Astrocyte (in vitro differentiated cells and primary cell): ENCODE measurements around the gene MAVS. TPM values are rescaled to one million over a fixed set of nuclear protein-coding genes. Genes with fewer than 3 reads are reported as not detected.
A peak's percentile ranks its signal among the peaks of the same experiment; 100 is the strongest.

ENCODE experiments used
- DNase-seq: peaks from one replicate; pipeline ENCODE4 v3.0.0-alpha.2; 2010; ENCODE audit warnings: low read depth
- FAIRE-seq: peaks from 2 replicates; lab custom pipeline; 2011; peaks lifted over from hg19 to GRCh38; lab: Jason Lieb, UNC
- H2AFZ ChIP-seq: 2 replicates; pipeline ENCODE4 v1.6.0; 2012; ENCODE audit warnings: low read depth, low read length, inconsistent platforms
- H3K27ac ChIP-seq: 2 replicates; pipeline ENCODE4 v1.5.1; 2011; ENCODE audit warnings: low read depth, low read length, inconsistent platforms
- H3K27me3 ChIP-seq: 2 replicates; pipeline ENCODE4 v1.6.0; 2011; ENCODE audit warnings: low read length, inconsistent platforms; ENCODE audit not compliant: insufficient read depth
- H3K36me3 ChIP-seq: 2 replicates; pipeline ENCODE4 v1.5.1; 2011; ENCODE audit warnings: low read length, inconsistent platforms; ENCODE audit not compliant: insufficient read depth
- H3K4me1 ChIP-seq: 2 replicates; pipeline ENCODE4 v1.5.1; 2011; ENCODE audit warnings: low read length, inconsistent platforms; ENCODE audit not compliant: insufficient read depth
- H3K4me2 ChIP-seq: 2 replicates; pipeline ENCODE4 v1.6.0; 2012; ENCODE audit warnings: low read length, inconsistent platforms
- H3K4me3 ChIP-seq: 2 replicates; pipeline ENCODE4 v1.5.1; 2011; ENCODE audit warnings: low read depth, mild to moderate bottlenecking, low read length, inconsistent platforms; ENCODE audit not compliant: insufficient read depth
- H3K79me2 ChIP-seq: 2 replicates; pipeline ENCODE4 v1.6.0; 2012; ENCODE audit warnings: mild to moderate bottlenecking, low read length, inconsistent platforms; ENCODE audit not compliant: insufficient read depth
- H3K9ac ChIP-seq: 2 replicates; pipeline ENCODE4 v1.6.0; 2012; ENCODE audit warnings: mild to moderate bottlenecking, low read length, inconsistent platforms
- H3K9me3 ChIP-seq: 2 replicates; pipeline ENCODE4 v1.5.1; 2012; ENCODE audit warnings: low read depth, mild to moderate bottlenecking, low read length, inconsistent platforms; ENCODE audit not compliant: insufficient read depth
- H4K20me1 ChIP-seq: 2 replicates; pipeline ENCODE4 v1.6.0; 2012; ENCODE audit warnings: low read length, inconsistent platforms; ENCODE audit not compliant: insufficient read depth
- H3K27ac Mint-ChIP-seq: one replicate; pipeline ENCODE4 v1.8.0; 2021; ENCODE audit warnings: mild to moderate bottlenecking, mixed read lengths; ENCODE audit not compliant: unreplicated experiment
- H3K27me3 Mint-ChIP-seq: one replicate; pipeline ENCODE4 v1.8.0; 2021; ENCODE audit warnings: low read depth, mixed read lengths; ENCODE audit not compliant: unreplicated experiment
- H3K36me3 Mint-ChIP-seq: one replicate; pipeline ENCODE4 v1.8.0; 2021; ENCODE audit warnings: low read depth, mixed read lengths; ENCODE audit not compliant: unreplicated experiment
- H3K4me1 Mint-ChIP-seq: one replicate; pipeline ENCODE4 v1.8.0; 2021; ENCODE audit warnings: low read depth, mixed read lengths; ENCODE audit not compliant: unreplicated experiment
- H3K4me3 Mint-ChIP-seq: one replicate; pipeline ENCODE4 v1.8.0; 2021; ENCODE audit warnings: mild to moderate bottlenecking, moderate library complexity, mixed read lengths; ENCODE audit not compliant: unreplicated experiment
- H3K9me3 Mint-ChIP-seq: one replicate; pipeline ENCODE4 v1.8.0; 2021; ENCODE audit warnings: mild to moderate bottlenecking, mixed read lengths; ENCODE audit not compliant: unreplicated experiment
- EZH2 ChIP-seq: IDR thresholded peaks from 2 replicates; pipeline ENCODE4 v1.6.1; 2012; ENCODE audit warnings: mild to moderate bottlenecking, low read length, inconsistent platforms; ENCODE audit not compliant: insufficient read depth
- total RNA-seq: library from RNA; stranded (reverse); gene quantifications from 2 replicates; pipeline ENCODE4 v1.2.1, GENCODE V29; 2021
- TF ChIP-seq, protein P1 (sequence below): IDR thresholded peaks from 2 replicates; pipeline ENCODE4 v1.5.1; 2011; ENCODE audit warnings: low read depth, mild to moderate bottlenecking, inconsistent platforms, low read length, moderate library complexity; ENCODE audit not compliant: insufficient read depth

Gene MAVS
- total RNA-seq, 1 donor from 2014 or later = 42.1 TPM

DNA sequence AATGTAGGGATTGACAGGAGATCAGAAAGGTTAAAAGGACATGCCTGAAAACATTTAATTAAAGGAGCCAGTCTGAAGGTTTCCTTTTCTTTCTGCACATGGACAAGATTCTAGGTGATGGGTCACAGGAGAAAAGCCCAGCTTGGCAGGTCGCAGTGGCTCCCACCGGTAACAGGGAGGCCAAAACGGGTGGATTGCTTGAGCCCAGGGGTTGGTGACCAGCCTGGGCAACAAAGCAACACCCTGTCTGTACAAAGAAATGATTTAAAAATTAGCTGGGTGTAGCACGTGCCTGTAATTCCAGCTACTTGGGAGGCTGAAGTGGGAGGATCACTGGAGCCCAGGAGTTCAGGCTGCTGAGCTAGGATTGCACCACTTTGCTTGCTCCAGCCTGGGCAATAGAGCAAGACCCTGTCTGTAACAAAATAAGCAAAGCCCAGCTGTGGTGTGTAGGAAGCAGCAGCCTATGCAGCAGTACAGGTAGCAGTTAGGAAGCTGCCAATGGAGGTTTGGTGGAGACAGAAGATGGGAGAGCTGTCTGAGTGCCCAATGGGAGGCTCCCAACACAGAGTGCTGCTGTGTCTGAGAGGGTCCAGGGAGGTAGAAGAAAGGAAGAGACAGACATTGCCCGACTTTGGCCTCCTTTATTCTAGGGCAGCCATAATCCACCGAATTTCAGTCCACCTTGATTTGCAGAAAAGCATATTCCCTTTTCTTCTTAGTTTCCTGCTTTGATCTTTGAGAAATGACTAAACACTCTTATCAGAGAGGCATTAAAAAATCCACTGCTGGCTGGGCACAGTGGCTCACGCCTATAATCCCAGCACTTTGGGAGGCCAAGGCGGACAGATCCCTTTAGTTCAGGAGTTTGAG, 33.4 kb upstream of the MAVS start:
- Histone ChIP-seq H3K9ac (no peak overlapping the region), H3K79me2 (no peaks in the 10 kb centered on the region), H3K4me1 (peaks cover 24% of the 10 kb centered on the region), H4K20me1 (no peaks in the 10 kb centered on the region), H3K36me3 (no peaks in the 10 kb centered on the region), H3K27me3 (no peaks in the 10 kb centered on the region), H3K4me3 (no peak overlapping the region), H3K27ac (no peak overlapping the region), H2AFZ (no peak overlapping the region), H3K9me3 (no peaks in the 10 kb centered on the region), H3K4me2 (no peak overlapping the region)
- Mint-ChIP-seq H3K27ac (peak overlapping the region; percentile 19), H3K4me1 (peaks cover 7% of the 10 kb centered on the region), H3K36me3 (peaks cover 1% of the 10 kb centered on the region), H3K27me3 (peaks cover 9% of the 10 kb centered on the region), H3K4me3 (no peak overlapping the region), H3K9me3 (no peaks in the 10 kb centered on the region)
- TF ChIP-seq, protein P1, sequence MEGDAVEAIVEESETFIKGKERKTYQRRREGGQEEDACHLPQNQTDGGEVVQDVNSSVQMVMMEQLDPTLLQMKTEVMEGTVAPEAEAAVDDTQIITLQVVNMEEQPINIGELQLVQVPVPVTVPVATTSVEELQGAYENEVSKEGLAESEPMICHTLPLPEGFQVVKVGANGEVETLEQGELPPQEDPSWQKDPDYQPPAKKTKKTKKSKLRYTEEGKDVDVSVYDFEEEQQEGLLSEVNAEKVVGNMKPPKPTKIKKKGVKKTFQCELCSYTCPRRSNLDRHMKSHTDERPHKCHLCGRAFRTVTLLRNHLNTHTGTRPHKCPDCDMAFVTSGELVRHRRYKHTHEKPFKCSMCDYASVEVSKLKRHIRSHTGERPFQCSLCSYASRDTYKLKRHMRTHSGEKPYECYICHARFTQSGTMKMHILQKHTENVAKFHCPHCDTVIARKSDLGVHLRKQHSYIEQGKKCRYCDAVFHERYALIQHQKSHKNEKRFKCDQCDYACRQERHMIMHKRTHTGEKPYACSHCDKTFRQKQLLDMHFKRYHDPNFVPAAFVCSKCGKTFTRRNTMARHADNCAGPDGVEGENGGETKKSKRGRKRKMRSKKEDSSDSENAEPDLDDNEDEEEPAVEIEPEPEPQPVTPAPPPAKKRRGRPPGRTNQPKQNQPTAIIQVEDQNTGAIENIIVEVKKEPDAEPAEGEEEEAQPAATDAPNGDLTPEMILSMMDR = no peak
- no peak for TF ChIP-seq EZH2
- DNase-seq = no peak
- FAIRE-seq = no peak

DNA sequence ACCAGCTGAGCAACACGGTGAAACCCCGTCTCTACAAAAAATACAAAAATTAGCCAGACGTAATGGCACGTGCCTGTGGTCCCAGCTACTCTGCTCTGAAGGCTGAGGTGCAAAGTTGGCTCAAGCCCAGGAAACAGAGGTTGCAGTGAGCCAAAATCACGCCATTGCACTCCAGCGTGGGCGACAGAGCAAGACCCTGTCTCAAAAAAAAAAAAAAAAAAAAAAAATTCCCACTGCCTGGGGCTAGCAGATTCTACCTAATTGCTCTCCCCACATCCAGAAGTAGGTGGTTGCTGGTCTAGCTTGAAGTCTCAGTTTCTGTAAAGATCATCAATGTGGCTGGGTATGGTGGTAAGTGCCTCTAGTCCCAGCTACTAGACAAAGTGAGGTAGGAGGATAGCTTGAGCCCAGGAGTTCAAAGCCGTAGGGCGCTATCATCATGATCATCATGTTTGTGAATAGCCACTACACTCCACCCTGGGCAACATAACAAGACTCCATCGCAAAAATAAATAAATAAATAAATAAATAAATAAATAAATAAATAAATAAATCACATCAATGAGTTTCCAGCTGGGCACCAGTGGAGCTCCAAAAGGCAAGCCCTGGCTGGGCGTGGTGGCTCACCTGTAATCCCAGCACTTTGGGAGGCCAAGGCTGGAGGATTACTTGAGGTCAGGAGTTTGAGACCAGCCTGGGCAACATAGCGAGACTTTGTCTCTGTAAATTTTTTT, 32.6 kb upstream of the MAVS start:
- Histone ChIP-seq H3K9me3 (no peaks in the 10 kb centered on the region), H3K4me3 (no peak overlapping the region), H3K36me3 (no peaks in the 10 kb centered on the region), H4K20me1 (no peaks in the 10 kb centered on the region), H3K9ac (no peak overlapping the region), H2AFZ (no peak overlapping the region), H3K4me2 (no peak overlapping the region), H3K27me3 (no peaks in the 10 kb centered on the region), H3K4me1 (peaks cover 24% of the 10 kb centered on the region), H3K27ac (no peak overlapping the region), H3K79me2 (no peaks in the 10 kb centered on the region)
- H3K27ac Mint-ChIP-seq = no peak overlapping the region
- H3K4me3 Mint-ChIP-seq = no peak overlapping the region
- H3K4me1 Mint-ChIP-seq = peaks cover 6% of the 10 kb centered on the region
- TF ChIP-seq, protein P1 = no peak
- TF ChIP-seq EZH2 = no peak
- FAIRE-seq = no peak
- peaks cover 9% of the 10 kb centered on the region for H3K27me3 Mint-ChIP-seq
- no peak for DNase-seq
- H3K9me3 Mint-ChIP-seq = no peaks in the 10 kb centered on the region
- H3K36me3 Mint-ChIP-seq = peaks cover 1% of the 10 kb centered on the region
